ENCODE results near the gene MSI2. TPM values are rescaled to one million over a fixed set of nuclear protein-coding genes. Genes with fewer than 3 reads are reported as not detected.

Gene MSI2
- polyA plus RNA-seq, 3 donors, result 7.4 to 10.7 (median 7.5) TPM

DNA sequence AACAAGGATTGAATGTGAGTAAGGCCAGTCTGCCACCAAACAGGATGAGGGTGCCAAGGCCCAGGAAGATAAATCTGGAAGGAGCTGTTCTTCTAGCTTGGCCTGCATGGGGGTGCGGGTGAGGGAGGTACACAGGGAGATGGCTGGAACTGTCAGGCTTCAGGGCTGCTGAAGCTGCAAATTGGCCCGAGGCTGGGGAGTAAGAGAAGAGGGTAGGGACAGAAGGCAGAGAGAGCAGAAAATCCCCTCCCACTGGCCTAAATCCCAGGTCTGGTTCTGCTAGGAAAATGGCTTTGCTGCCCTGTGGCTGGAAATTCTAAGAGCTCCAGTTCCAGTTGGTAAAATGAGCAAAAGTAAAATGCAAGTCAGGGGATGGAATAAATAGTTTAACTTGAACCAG is 400.9 kb downstream of the MSI2 start:
- WGBS, 3 donors, result 63 to 83% (median 78%) methylated on average over 2 of the region's 2 CpGs
- no peak overlapping the region for H3K27ac ChIP-seq (ENCODE audit: low read depth, low read length)

DNA sequence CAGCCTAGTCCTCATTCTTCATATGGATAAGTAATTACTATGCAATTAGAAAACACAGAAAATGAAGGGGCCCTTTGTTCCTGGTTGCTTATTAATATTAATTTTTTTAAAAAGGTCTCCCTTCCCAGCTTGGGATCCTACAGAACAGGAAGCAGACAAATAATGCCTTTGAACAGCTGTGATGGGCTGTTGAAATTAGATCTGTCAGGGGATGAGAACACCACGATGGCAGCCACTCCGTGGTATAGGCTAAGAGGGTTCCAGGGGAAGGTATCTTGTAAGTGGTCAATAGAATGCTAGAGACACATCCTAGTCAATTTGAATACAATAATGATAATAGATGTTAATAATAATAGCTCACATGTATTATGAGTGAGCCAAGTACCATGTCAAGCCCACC is 405.7 kb downstream of the MSI2 start:
- WGBS, 3 donors, result 76 to 94% (median 78%) methylated on average over 2 of the region's 2 CpGs
- no peak overlapping the region for H3K27ac ChIP-seq (ENCODE audit: low read depth, low read length)

DNA sequence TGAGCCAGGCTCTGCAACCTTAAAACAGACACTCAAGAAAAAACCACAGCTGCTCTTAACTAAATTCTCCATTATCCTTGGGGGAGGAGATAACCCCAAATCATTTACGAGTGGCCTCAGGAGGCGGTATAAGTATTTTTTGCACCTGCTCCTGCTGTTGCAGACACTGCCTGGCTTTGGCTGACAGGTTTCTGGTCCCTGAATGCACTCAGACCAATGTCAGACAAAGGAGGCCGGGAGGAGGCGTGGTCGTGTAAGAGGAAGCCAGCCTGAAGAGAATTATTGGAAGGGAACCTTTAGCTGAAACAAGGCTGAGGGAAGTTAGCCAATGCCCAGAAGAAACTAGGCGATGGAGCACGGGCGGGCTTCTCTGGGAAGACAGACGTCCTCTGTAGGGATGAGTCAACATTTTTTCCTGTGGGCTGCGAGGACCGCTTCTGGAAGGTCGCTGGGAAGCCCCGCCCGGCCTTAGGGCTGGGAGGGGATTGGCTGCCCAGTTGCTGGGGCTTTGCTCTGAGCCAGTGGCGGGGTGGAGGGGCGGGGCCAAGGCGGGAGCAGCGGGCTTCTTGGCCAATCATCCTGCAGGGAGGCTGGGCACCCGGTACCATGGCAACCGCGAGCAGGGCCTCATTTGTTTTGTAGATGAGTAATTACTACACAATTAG is 406.5 kb downstream of the MSI2 start:
- 11 to 23% (median 21%) methylated on average over 21 of the region's 21 CpGs for WGBS, 3 donors
- H3K27ac ChIP-seq (ENCODE audit: low read depth, low read length), result no peak overlapping the region

GRCh38 chr17:57663326-57664070 is 407.2 kb downstream of the MSI2 start:
- WGBS, 3 donors, result 65 to 82% (median 79%) methylated on average over 14 of the region's 14 CpGs
- no peak overlapping the region for H3K27ac ChIP-seq (ENCODE audit: low read depth, low read length)

DNA sequence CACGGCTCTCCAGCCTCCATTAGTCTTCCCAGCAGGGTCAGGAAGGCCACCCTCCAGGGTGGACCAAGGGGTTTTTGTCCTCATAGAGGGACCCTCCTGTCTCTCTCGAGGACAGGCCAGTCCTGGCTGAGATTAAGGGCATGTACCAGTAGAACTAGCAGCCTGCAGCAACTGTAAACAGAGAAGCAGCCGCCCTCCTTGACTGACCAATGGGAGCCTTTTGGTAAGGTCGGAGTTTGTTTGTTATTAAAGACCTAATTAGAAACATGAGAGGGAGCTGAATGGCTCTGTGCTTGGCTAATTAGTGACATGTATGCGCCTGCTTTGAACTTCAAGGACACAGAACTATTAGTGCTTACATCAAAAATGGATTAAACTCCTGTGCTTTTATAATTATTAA is 408.8 kb downstream of the MSI2 start:
- no peak overlapping the region for H3K27ac ChIP-seq (ENCODE audit: low read depth, low read length)
- 65 to 89% (median 87%) methylated on average over 5 of the region's 5 CpGs for WGBS, 3 donors

DNA sequence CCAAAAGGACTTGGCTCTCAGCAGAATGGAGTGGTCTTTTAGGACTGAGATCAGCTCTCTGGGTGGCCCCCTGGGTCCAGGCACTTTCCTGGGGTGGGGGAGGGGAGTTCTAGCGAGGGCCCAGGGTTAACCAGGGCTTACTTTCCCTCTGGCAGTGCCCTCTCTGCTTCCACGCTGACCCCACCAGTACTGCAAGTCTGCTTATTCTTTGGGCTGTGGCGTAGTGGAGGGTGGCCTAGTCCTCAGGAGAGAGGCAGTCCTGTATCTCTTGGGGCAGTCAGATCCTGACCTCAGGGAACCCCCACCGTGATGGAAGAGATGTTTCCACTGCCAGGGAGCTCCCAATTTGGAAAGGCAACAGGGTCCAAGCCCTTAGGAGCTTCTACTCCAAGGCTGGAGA is 409.4 kb downstream of the MSI2 start:
- WGBS, 3 donors, result 82 to 90% (median 88%) methylated on average over 4 of the region's 4 CpGs
- no peak overlapping the region for H3K27ac ChIP-seq (ENCODE audit: low read depth, low read length)

DNA sequence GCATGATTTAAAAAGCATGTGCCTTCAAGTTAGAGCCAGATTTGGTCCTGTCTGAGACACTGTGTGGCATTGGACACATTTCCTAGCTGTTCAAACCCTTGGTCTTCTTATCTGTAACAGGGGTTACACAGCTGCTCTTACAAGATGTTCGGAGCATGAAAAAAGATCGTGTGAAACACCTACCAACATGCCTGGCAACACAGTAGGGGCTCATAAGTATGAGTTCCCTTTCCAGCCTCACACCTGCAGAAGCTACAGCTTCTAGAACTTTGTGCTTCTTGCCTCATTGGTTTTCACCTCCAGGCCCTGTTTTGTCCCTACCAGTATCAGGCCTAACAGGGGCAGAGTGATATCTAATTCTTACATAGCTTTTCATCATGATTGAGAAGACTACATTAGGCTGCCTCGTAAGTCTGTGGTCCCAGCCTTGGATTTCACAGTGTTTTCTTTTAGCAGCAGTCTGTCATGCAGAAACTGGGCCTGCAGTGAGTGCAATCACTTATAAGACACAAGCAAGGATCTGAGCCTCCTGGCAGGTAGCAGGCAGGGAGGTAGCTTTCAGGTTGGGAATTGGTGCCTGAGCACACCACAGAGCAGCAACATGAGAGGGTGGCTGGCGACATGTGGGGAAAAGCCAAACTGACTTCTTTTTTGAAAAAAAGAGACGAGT is 410.0 kb downstream of the MSI2 start:
- H3K27ac ChIP-seq (ENCODE audit: low read depth, low read length), result no peak overlapping the region
- 75 to 90% (median 87%) methylated on average over 5 of the region's 5 CpGs for WGBS, 3 donors

DNA sequence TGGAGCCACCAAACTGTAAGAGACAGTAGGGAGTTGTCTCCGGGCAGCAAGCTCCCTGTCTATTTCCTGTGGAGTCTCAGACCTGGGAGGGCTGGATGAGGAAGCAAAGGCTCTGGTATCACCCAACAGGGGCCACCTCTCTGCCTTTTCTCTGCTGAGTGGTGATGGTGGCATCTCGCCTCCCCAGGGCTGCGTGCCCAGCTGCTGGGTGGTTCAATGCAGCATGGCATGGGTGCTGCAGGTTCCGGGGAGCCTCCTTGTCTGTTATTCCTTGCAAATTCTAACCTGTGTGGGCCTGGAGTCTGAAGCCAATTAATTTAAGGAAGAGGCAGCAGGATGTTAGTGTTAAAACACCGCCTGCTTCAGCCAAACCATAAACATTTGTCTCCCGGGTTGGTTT is 410.6 kb downstream of the MSI2 start:
- whole genome bisulfite sequencing, 3 donors, result 86 to 91% (median 88%) methylated on average over 6 of the region's 6 CpGs
- H3K27ac ChIP-seq (ENCODE audit: low read depth, low read length), result no peak overlapping the region

GRCh38 chr17:57667461-57667923 is 411.2 kb downstream of the MSI2 start:
- 83 to 88% (median 83%) methylated on average over 6 of the region's 6 CpGs for WGBS, 3 donors
- H3K27ac ChIP-seq (ENCODE audit: low read depth, low read length), result no peak overlapping the region

DNA sequence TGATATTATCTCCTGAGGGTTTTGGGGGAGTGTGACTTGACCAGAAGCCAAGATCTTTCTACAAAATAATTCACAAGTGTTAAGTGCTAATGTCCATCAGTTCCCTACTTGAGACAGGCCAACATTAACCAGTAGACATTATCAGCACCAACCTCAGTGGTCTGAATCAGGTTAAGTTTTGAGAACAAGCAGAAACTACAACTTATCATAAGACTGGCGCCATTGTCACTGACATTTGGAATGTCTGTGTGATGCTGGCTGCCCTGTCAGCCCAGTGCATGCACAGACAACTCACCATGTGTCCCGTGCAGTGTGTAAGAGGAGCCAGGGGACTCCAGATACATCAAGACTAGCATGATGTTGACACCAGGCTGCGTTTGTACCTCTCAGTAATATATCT is 412.0 kb downstream of the MSI2 start:
- H3K27ac ChIP-seq (ENCODE audit: low read depth, low read length), result no peak overlapping the region
- WGBS, 3 donors, result 90 to 96% (median 94%) methylated on average over 3 of the region's 3 CpGs

GRCh38 chr17:57669671-57670529 is 413.6 kb downstream of the MSI2 start:
- H3K27ac ChIP-seq (ENCODE audit: low read depth, low read length), result no peak overlapping the region
- 80 to 86% (median 85%) methylated on average over 10 of the region's 10 CpGs for WGBS, 3 donors

- H3K27ac ChIP-seq (ENCODE audit: low read depth, low read length), result no peak overlapping the region
- WGBS, 3 donors, result 88 to 91% (median 89%) methylated on average over 8 of the region's 8 CpGs
Measured at GRCh38 chr17:57670769-57671569, 414.6 kb downstream of the MSI2 start.

DNA sequence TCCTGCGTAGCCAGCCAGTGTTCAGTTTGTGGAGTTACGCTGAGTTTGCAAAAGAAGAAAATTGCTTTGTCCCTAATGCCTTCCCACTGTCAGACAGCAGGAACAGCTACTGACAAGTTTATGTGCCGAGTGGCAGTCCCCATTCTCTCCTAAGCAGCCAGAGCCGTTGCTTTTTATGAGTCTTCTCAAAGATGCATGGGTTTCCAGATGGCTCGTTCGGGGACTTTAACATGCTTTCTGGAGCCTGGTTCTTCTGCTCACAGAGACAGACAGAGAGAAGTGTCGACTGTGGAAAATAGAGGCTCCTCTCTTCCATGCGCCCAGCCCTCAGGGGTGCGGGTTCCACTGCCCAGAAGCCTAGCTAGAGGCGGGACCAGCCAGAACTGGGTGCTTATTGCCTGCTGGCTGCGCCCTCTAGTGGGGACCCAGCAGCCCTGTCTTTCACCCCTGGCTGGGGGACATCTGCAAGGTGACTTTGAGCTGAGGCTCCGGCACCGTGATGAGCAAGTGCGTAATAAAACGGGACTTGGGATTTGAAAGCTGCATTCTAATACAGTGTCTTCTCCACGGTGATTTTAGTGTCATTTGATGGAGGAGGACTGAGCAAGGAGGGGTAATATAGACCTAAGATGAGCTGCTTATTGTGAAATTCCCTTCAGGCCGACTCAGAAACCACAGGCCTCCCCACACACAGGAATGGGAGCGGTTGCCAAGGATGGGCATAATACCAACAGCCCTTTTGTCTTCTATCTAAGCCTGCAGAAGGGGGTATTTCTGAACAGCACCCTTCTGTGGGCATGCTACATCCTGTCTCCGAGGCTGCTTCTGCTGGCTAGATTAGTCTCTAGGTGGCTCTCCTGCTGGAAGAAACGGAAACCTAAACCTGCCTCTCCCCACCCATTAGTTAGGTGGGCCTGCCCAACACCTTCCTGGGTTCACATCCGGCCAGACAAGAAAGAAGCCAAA is 415.6 kb downstream of the MSI2 start:
- WGBS, 3 donors, result 38 to 44% (median 38%) methylated on average over 21 of the region's 21 CpGs

DNA sequence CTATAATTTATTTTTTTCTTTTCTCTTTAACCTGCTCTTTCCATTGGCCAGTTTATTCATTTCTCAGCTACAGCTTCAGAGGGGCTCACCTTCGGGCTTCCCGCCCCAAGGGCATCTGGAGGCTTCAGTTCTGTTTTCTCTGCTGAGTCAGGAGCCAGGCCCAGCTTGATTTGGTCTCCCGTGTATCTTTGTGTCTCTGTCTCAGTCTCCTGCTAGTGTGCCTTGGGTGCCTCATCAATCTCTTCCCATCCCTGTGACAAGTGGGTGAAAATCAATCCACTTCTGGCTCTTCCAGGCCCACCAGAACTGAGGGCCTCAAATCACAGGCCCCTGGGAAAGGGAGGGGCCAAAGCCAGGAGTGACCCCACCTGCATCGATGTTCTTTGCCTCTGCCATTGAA is 416.6 kb downstream of the MSI2 start:
- no peak overlapping the region for H3K27ac ChIP-seq (ENCODE audit: low read depth, low read length)
- WGBS, 3 donors, result 91 to 92% (median 92%) methylated on average over 4 of the region's 4 CpGs

More for the DNA sequence above, 415.6 kb downstream of the MSI2 start:
- no peak overlapping the region for H3K27ac ChIP-seq (ENCODE audit: low read depth, low read length)

GRCh38 chr17:57674894-57675293 is 418.6 kb downstream of the MSI2 start:
- no peak overlapping the region for H3K27ac ChIP-seq (ENCODE audit: low read depth, low read length)
- WGBS, 3 donors, result 93 to 98% (median 97%) methylated on average over 22 of the region's 22 CpGs

- no peak overlapping the region for H3K27ac ChIP-seq (ENCODE audit: low read depth, low read length)
- WGBS, 3 donors, result 96 to 97% (median 97%) methylated on average over 24 of the region's 24 CpGs
Measured at GRCh38 chr17:57675427-57676387, 419.4 kb downstream of the MSI2 start.
